SK-N-SH (cell line): ENCODE results near the gene TMEM109. TPM values are rescaled to one million over a fixed set of nuclear protein-coding genes. Genes with fewer than 3 reads are reported as not detected.

Experiments
- CTCF ChIA-PET: fragments of 300-600, 350-600 bp; formaldehyde crosslinking; extraction: SDS; loops from one replicate; lab custom pipeline; 2021; lab: Yijun Ruan, JAX
- POLR2A ChIA-PET: fragments of 350-600 bp; sonication (Branson Sonifier 250); formaldehyde crosslinking; extraction: SDS; loops from one replicate; lab custom pipeline; 2020; ENCODE audit warnings: antibody characterized with exemption, inconsistent platforms; lab: Yijun Ruan, JAX
- DNase-seq: peaks from one replicate; pipeline ENCODE4 v3.0.0; 2012
- H2AFZ ChIP-seq: fragments of 200-600 bp; sonication (generic); 2 replicates; pipeline ENCODE4 v1.8.1; 2016; ENCODE audit warnings: antibody characterized with exemption, mild to moderate bottlenecking, low read depth
- H3F3A ChIP-seq: fragments of 200-600 bp; sonication (generic); replicated peaks from 2 replicates; pipeline ENCODE3; 2016; ENCODE audit warnings: antibody characterized with exemption, mild to moderate bottlenecking; ENCODE audit not compliant: insufficient read depth
- H3K27ac ChIP-seq, 2 experiments: fragments of 200-500 bp in 1 of 2; fragments of 200-600 bp in 1 of 2; sonication (Bioruptor generic) in 1 of 2; sonication (generic), shearing (Covaris generic) in 1 of 2; 2 replicates each; pipeline versions ENCODE4 v1.5.1 to v1.6.1; 2014 to 2016; ENCODE audit warnings: low read depth in 2 of 2, inconsistent platforms in 1 of 2, low read length in 1 of 2, mild to moderate bottlenecking in 1 of 2, mixed read lengths in 1 of 2
- H3K27me3 ChIP-seq: fragments of 200-600 bp; sonication (generic), shearing (Covaris generic); 2 replicates; pipeline ENCODE4 v1.6.1; 2016; ENCODE audit warnings: mixed run types; ENCODE audit not compliant: insufficient read depth
- H3K36me3 ChIP-seq, 2 experiments: fragments of 200-500 bp in 1 of 2; fragments of 200-600 bp in 1 of 2; sonication (Bioruptor generic) in 1 of 2; sonication (generic) in 1 of 2; replicated peaks in 1 of 2; 2 replicates each; pipeline versions ENCODE3 to v1.5.1; 2014 to 2016; ENCODE audit warnings: low read length in 1 of 2, mild to moderate bottlenecking in 1 of 2; ENCODE audit not compliant: insufficient read depth in 2 of 2, control insufficient read depth in 1 of 2
- H3K4me1 ChIP-seq, 2 experiments: fragments of 200-500 bp in 1 of 2; fragments of 200-600 bp in 1 of 2; sonication (Bioruptor generic) in 1 of 2; sonication (generic), shearing (Covaris generic) in 1 of 2; 2 replicates each; pipeline versions ENCODE4 v1.5.1 to v1.6.1; 2014 to 2016; ENCODE audit warnings: low read depth in 1 of 2, low read length in 1 of 2, mixed run types in 1 of 2; ENCODE audit not compliant: insufficient read depth in 2 of 2, control insufficient read depth in 1 of 2
- H3K4me2 ChIP-seq: fragments of 200-600 bp; sonication (generic), shearing (Covaris generic); 2 replicates; pipeline ENCODE4 v1.6.1; 2017; ENCODE audit warnings: mixed run types
- H3K4me3 ChIP-seq, 2 experiments: fragments of 200-500 bp in 1 of 2; fragments of 200-600 bp in 1 of 2; sonication (Bioruptor generic) in 1 of 2; sonication (generic), shearing (Covaris generic) in 1 of 2; 2 replicates each; pipeline versions ENCODE4 v1.5.1 to v1.8.1; 2014 to 2016; ENCODE audit warnings: low read depth in 2 of 2, inconsistent platforms in 1 of 2, low read length in 1 of 2, mild to moderate bottlenecking in 1 of 2, mixed read lengths in 1 of 2, moderate library complexity in 1 of 2
- H3K79me2 ChIP-seq: fragments of 200-600 bp; sonication (generic); 2 replicates; pipeline ENCODE4 v1.8.1; 2017; ENCODE audit warnings: mild to moderate bottlenecking; ENCODE audit not compliant: insufficient read depth
- H3K9ac ChIP-seq: fragments of 200-600 bp; sonication (generic); 2 replicates; pipeline ENCODE4 v1.6.1; 2017; ENCODE audit warnings: mixed run types
- H3K9me2 ChIP-seq: fragments of 200-600 bp; sonication (generic); 2 replicates; pipeline ENCODE4 v1.6.1; 2017; ENCODE audit warnings: mixed run types
- H3K9me3 ChIP-seq: fragments of 200-600 bp; sonication (generic); 2 replicates; pipeline ENCODE4 v1.6.1; 2017; ENCODE audit warnings: mixed run types, mild to moderate bottlenecking, moderate library complexity
- H4K20me1 ChIP-seq: fragments of 200-600 bp; sonication (generic); 2 replicates; pipeline ENCODE4 v1.6.1; 2017; ENCODE audit warnings: mild to moderate bottlenecking, mixed run types; ENCODE audit not compliant: insufficient read depth
- CHD2 ChIP-seq: fragments of 150-350 bp; IDR thresholded peaks from 2 replicates; pipeline ENCODE4 v1.6.1; 2018; ENCODE audit warnings: low read length; ENCODE audit not compliant: partially characterized antibody
- ELF1 ChIP-seq: IDR thresholded peaks from 2 replicates; pipeline ENCODE4 v1.4.0; 2012
- EP300 ChIP-seq, 2 experiments: IDR thresholded peaks; 2 replicates each; pipeline versions ENCODE4 v1.4.0 to v1.6.1; 2012; ENCODE audit warnings: borderline replicate concordance in 1 of 2, low read depth in 1 of 2, low read length in 1 of 2
- IRF3 ChIP-seq: fragments of 150-350 bp; IDR thresholded peaks from 2 replicates; pipeline ENCODE4 v1.6.1; 2016; ENCODE audit warnings: mild to moderate bottlenecking, low read depth, low read length
- JUND ChIP-seq: IDR thresholded peaks from 2 replicates; pipeline ENCODE4 v1.4.0; 2012
- MEF2A ChIP-seq: IDR thresholded peaks from 2 replicates; pipeline ENCODE4 v1.4.0; 2012; ENCODE audit warnings: low read depth, borderline replicate concordance
- MXI1 ChIP-seq: IDR thresholded peaks from 2 replicates; pipeline ENCODE4 v1.6.1; 2012; ENCODE audit warnings: mild to moderate bottlenecking, low read depth, low read length, improper control_type of control experiment
- NFIC ChIP-seq: IDR thresholded peaks from 2 replicates; pipeline ENCODE4 v1.4.0; 2012; ENCODE audit warnings: borderline replicate concordance
- NRF1 ChIP-seq: IDR thresholded peaks from 2 replicates; pipeline ENCODE4 v1.6.1; 2012; ENCODE audit warnings: low read depth, mild to moderate bottlenecking, low read length
- RAD21 ChIP-seq: IDR thresholded peaks from 2 replicates; pipeline ENCODE4 v1.6.1; 2012; ENCODE audit warnings: mild to moderate bottlenecking, low read length
- RCOR1 ChIP-seq: fragments of 150-350 bp; IDR thresholded peaks from 2 replicates; pipeline ENCODE4 v1.6.1; 2017; ENCODE audit warnings: antibody characterized with exemption, low read length
- RXRA ChIP-seq: IDR thresholded peaks from 2 replicates; pipeline ENCODE4 v1.4.0; 2012; ENCODE audit warnings: low read depth, mild to moderate bottlenecking, borderline replicate concordance
- USF1 ChIP-seq: IDR thresholded peaks from 2 replicates; pipeline ENCODE4 v1.4.0; 2012; ENCODE audit warnings: low read depth, borderline replicate concordance
- USF2 ChIP-seq: fragments of 150-350 bp; IDR thresholded peaks from 2 replicates; pipeline ENCODE4 v1.6.1; 2017; ENCODE audit warnings: antibody characterized with exemption, low read length, low read depth, borderline replicate concordance
- YY1 ChIP-seq: IDR thresholded peaks from 2 replicates; pipeline ENCODE4 v1.4.0; 2012; ENCODE audit warnings: low read depth, mild to moderate bottlenecking
- WGBS: methylation state at CpG from one replicate; pipeline ENCODE4 v1.1.6; 2017; ENCODE audit warnings: low lambda C conversion rate; 5-methylcytosine and 5-hydroxymethylcytosine counted together
- polyA plus RNA-seq, 3 experiments: library from polyadenylated mRNA; depleted of rRNA; stranded (reverse); fragments of >200 nt; gene quantifications; 2 replicates each; pipeline ENCODE4 v1.2.3, GENCODE V29; 2012

Gene TMEM109
- polyA plus RNA-seq, 1 of the 3 experiments (the other 2 are of a cell fraction) = 52.7 TPM

- ChIA-PET CTCF (interaction anchor here (1.9 to 5.8 kb wide), 2 partner anchors 9 to 26 kb away, joined by 6 to 21 read pairs; no protein-coding TSS in a partner anchor), POLR2A (no interaction called here)
- 4% methylated on average over 9 of the region's 35 CpGs for WGBS
- H3K27ac ChIP-seq = peak overlapping the region in 1 of 2 experiments; percentile 82; a peak in 2 of 4 replicates
- H3K4me3 ChIP-seq = peak overlapping the region; percentile 80 to 92
- no peaks in the 10 kb centered on the region; the same call in 1 of the 2 replicates for H3K79me2 ChIP-seq
- H3K4me2 ChIP-seq = peak overlapping the region; percentile 99
- no peaks in the 10 kb centered on the region for H4K20me1 ChIP-seq
- peak; percentile 80 for DNase-seq
- no peak for TF ChIP-seq YY1
- TF ChIP-seq ELF1 = no peak
- TF ChIP-seq MXI1 = 0 out of 2 replicates have a peak, but pooled peaks have one; percentile 37
- peak in 1 of 2 experiments; percentile 70; a peak in 1 of 4 replicates for TF ChIP-seq EP300 (IDR thresholded peaks at IDR 0.05; ENCODE audit: borderline replicate concordance in 1 of 2, low read depth in 1 of 2, low read length in 1 of 2)
- TF ChIP-seq CHD2 = no peak
- TF ChIP-seq JUND = no peak
- TF ChIP-seq, all 33 proteins: peak for 2
- Histone ChIP-seq H3K36me3 (peaks cover 4 to 40% of the 10 kb centered on the region in 2 experiments), H3K27me3 (no peaks in the 10 kb centered on the region), H3K9ac (peak overlapping the region; percentile 72; the same call in 1 of the 2 replicates), H3F3A (no peaks in the 10 kb centered on the region), H3K9me2 (no peaks in the 10 kb centered on the region), H2AFZ (peak overlapping the region; percentile 85; the same call in 1 of the 2 replicates), H3K9me3 (no peaks in the 10 kb centered on the region), H3K4me1 (peaks cover 0 to 28% of the 10 kb centered on the region in 2 experiments; a peak in 3 of 4 replicates)
Observed at GRCh38 chr11:60924906-60925853, 11.2 kb downstream of the TMEM109 start.

GRCh38 chr11:60925868-60926267 lies 11.9 kb downstream of the TMEM109 start:
- Histone ChIP-seq H4K20me1 (no peaks in the 10 kb centered on the region), H3K27me3 (no peaks in the 10 kb centered on the region), H3K9me2 (no peaks in the 10 kb centered on the region), H3K27ac (no peak overlapping the region), H3K36me3 (peaks cover 0 to 39% of the 10 kb centered on the region in 2 experiments), H3K4me3 (peak overlapping the region; percentile 80 to 92; a peak in 3 of 4 replicates), H3K79me2 (no peaks in the 10 kb centered on the region; the same call in 1 of the 2 replicates), H3K9ac (peak overlapping the region; percentile 6; the same call in 1 of the 2 replicates), H3K4me1 (peaks cover 0 to 28% of the 10 kb centered on the region in 2 experiments; a peak in 3 of 4 replicates), H3K9me3 (no peaks in the 10 kb centered on the region), H2AFZ (no peak overlapping the region), H3F3A (no peaks in the 10 kb centered on the region), H3K4me2 (peak overlapping the region; percentile 99)
- ChIA-PET POLR2A (no interaction called here), CTCF (interaction anchor here (1.9 kb wide), 1 partner anchor 10 kb away, joined by 6 read pairs; no protein-coding TSS in a partner anchor)
- 49% methylated on average over 6 of the region's 6 CpGs for WGBS
- TF ChIP-seq RAD21 = no peak
- TF ChIP-seq MEF2A = no peak
- TF ChIP-seq USF2 = no peak
- no peak for TF ChIP-seq NFIC
- TF ChIP-seq RCOR1 = no peak
- TF ChIP-seq USF1 = no peak
- no peak for TF ChIP-seq CHD2
- no peak for TF ChIP-seq NRF1
- TF ChIP-seq RXRA = no peak
- TF ChIP-seq IRF3 = no peak
- no peak for TF ChIP-seq ELF1
- DNase-seq = peak; percentile 34
